DOHH2 (cell line): ENCODE data around the gene PDE11A.
"Not testable (repeated sequence)": the region's sequence is repeated elsewhere in the genome, so short reads cannot be mapped to it uniquely, and the experiment has no call there.

Source experiments
- H3F3A ChIP-seq: fragments of 200-600 bp; sonication (generic), shearing (Covaris generic); 2 replicates; pipeline ENCODE4 v1.6.0; 2016; ENCODE audit warnings: antibody characterized with exemption, mild to moderate bottlenecking; ENCODE audit not compliant: control insufficient read depth, insufficient read depth
- H3K27ac ChIP-seq: fragments of 200-600 bp; sonication (generic); 2 replicates; pipeline ENCODE4 v1.5.1; 2014; ENCODE audit warnings: low read depth, mild to moderate bottlenecking, low read length, moderate library complexity
- H3K27me3 ChIP-seq: fragments of 200-600 bp; sonication (generic); 2 replicates; pipeline ENCODE4 v1.6.1; 2014; ENCODE audit warnings: mild to moderate bottlenecking, low read length, mixed read lengths; ENCODE audit not compliant: control insufficient read depth
- H3K36me3 ChIP-seq: fragments of 200-600 bp; sonication (generic); 2 replicates; pipeline ENCODE4 v1.6.1; 2014; ENCODE audit warnings: mild to moderate bottlenecking, low read length, moderate library complexity, mixed read lengths; ENCODE audit not compliant: control insufficient read depth
- H3K4me1 ChIP-seq: fragments of 200-600 bp; sonication (generic); 2 replicates; pipeline ENCODE4 v1.6.1; 2014; ENCODE audit warnings: mild to moderate bottlenecking, low read length, mixed read lengths; ENCODE audit not compliant: control insufficient read depth
- H3K4me2 ChIP-seq: fragments of 200-600 bp; sonication (generic); 2 replicates; pipeline ENCODE4 v1.6.0; 2014; ENCODE audit warnings: mild to moderate bottlenecking, low read length, moderate library complexity
- H3K4me3 ChIP-seq: fragments of 200-600 bp; sonication (generic); 2 replicates; pipeline ENCODE4 v1.5.1; 2014; ENCODE audit warnings: mild to moderate bottlenecking, low read length, mixed read lengths
- H3K79me2 ChIP-seq: fragments of 200-600 bp; sonication (generic); 2 replicates; pipeline ENCODE4 v1.6.1; 2014; ENCODE audit warnings: mild to moderate bottlenecking, low read length, mixed read lengths; ENCODE audit not compliant: control insufficient read depth
- H3K9me2 ChIP-seq: fragments of 200-600 bp; sonication (generic); replicated peaks from 2 replicates; pipeline ENCODE4 v1.6.1; 2014; ENCODE audit warnings: mild to moderate bottlenecking, low read length, mixed read lengths; ENCODE audit not compliant: control insufficient read depth
- H3K9me3 ChIP-seq: fragments of 200-600 bp; sonication (generic); 2 replicates; pipeline ENCODE4 v1.6.1; 2014; ENCODE audit warnings: antibody characterized with exemption, low read length, mixed read lengths; ENCODE audit not compliant: control insufficient read depth, insufficient read depth
- H4K20me1 ChIP-seq: fragments of 200-600 bp; sonication (generic); 2 replicates; pipeline ENCODE4 v1.6.0; 2014; ENCODE audit warnings: low read depth, mild to moderate bottlenecking, antibody characterized with exemption, low read length, moderate library complexity; ENCODE audit not compliant: control insufficient read depth, insufficient read depth
- EZH2phosphoT487 ChIP-seq: fragments of 200-600 bp; sonication (generic); IDR thresholded peaks from 2 replicates; pipeline ENCODE4 v1.6.1; 2017; ENCODE audit warnings: borderline replicate concordance, mild to moderate bottlenecking, antibody characterized with exemption, low read length, moderate library complexity, mixed read lengths
- TF ChIP-seq, protein P1 (sequence below): fragments of 200-600 bp; sonication (generic); IDR thresholded peaks from one replicate; pipeline ENCODE4 v1.5.1; 2014; ENCODE audit warnings: antibody characterized with exemption, mild to moderate bottlenecking, low read depth, low read length; ENCODE audit not compliant: poor library complexity, severe bottlenecking

The PDE11A gene

DNA sequence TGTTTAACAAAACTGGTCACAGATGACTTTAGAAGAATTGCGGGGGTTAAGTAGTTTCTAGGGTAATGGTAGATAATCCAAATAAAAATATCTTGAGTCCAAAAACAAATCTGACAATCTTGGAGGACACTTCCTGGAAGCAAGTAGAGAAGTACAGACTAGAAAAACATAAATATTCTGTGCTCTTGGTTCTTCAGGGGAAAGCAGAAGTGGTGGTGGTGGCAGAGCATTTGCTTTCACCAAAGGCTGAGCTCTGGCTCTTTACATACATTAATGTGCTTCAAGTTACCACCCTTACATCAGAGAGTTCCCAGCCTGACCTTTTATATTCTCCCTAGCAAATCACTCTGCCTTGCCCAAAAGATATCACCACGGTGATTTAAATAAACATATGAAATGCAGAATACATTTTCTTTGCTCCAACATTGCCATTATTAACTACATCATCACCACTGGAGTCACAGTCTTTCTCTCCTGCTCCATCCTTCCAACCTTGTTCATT is 15.3 kb downstream of the PDE11A start:
- Histone ChIP-seq H3K36me3 (no peaks in the 10 kb centered on the region), H3F3A (no peaks in the 10 kb centered on the region), H3K27ac (no peak overlapping the region), H3K27me3 (no peaks in the 10 kb centered on the region), H3K79me2 (no peaks in the 10 kb centered on the region), H3K9me3 (no peaks in the 10 kb centered on the region), H3K9me2 (no peaks in the 10 kb centered on the region), H3K4me2 (no peak overlapping the region), H3K4me3 (no peak overlapping the region), H3K4me1 (no peaks in the 10 kb centered on the region), H4K20me1 (no peaks in the 10 kb centered on the region)
- no peak for TF ChIP-seq EZH2phosphoT487
- TF ChIP-seq, protein P1, sequence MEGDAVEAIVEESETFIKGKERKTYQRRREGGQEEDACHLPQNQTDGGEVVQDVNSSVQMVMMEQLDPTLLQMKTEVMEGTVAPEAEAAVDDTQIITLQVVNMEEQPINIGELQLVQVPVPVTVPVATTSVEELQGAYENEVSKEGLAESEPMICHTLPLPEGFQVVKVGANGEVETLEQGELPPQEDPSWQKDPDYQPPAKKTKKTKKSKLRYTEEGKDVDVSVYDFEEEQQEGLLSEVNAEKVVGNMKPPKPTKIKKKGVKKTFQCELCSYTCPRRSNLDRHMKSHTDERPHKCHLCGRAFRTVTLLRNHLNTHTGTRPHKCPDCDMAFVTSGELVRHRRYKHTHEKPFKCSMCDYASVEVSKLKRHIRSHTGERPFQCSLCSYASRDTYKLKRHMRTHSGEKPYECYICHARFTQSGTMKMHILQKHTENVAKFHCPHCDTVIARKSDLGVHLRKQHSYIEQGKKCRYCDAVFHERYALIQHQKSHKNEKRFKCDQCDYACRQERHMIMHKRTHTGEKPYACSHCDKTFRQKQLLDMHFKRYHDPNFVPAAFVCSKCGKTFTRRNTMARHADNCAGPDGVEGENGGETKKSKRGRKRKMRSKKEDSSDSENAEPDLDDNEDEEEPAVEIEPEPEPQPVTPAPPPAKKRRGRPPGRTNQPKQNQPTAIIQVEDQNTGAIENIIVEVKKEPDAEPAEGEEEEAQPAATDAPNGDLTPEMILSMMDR, result no peak

GRCh38 chr2:178056345-178056744 is 16.2 kb downstream of the PDE11A start:
- no peak overlapping the region for H3K4me3 ChIP-seq
- H3K9me2 ChIP-seq, result no peaks in the 10 kb centered on the region
- H3K27me3 ChIP-seq, result no peaks in the 10 kb centered on the region
- no peaks in the 10 kb centered on the region for H3F3A ChIP-seq
- no peak overlapping the region for H3K4me2 ChIP-seq
- H4K20me1 ChIP-seq, result no peaks in the 10 kb centered on the region
- H3K4me1 ChIP-seq, result no peaks in the 10 kb centered on the region
- H3K79me2 ChIP-seq, result no peaks in the 10 kb centered on the region
- H3K9me3 ChIP-seq, result no peaks in the 10 kb centered on the region
- no peaks in the 10 kb centered on the region for H3K36me3 ChIP-seq
- no peak overlapping the region for H3K27ac ChIP-seq
- TF ChIP-seq, protein P1, result no peak
- TF ChIP-seq EZH2phosphoT487, result no peak

- H3F3A ChIP-seq, H3K4me3 ChIP-seq, H3K27ac ChIP-seq, H3K36me3 ChIP-seq, H3K9me3 ChIP-seq, H3K27me3 ChIP-seq, H3K4me2 ChIP-seq, H3K4me1 ChIP-seq, H3K9me2 ChIP-seq, H3K79me2 ChIP-seq, H4K20me1 ChIP-seq: not testable (repeated sequence)
Observed at GRCh38 chr2:178051257-178051656, 21.3 kb downstream of the PDE11A start.

- TF ChIP-seq, protein P1, result no peak
- TF ChIP-seq EZH2phosphoT487, result no peak
- H3K4me2 ChIP-seq, result no peak overlapping the region
- no peaks in the 10 kb centered on the region for H3K9me2 ChIP-seq
- H3K79me2 ChIP-seq, result no peaks in the 10 kb centered on the region
- H3K27ac ChIP-seq, result no peak overlapping the region
- H3K4me1 ChIP-seq, result no peaks in the 10 kb centered on the region
- H3K27me3 ChIP-seq, result no peaks in the 10 kb centered on the region
- no peaks in the 10 kb centered on the region for H3K9me3 ChIP-seq
- H3F3A ChIP-seq, result no peaks in the 10 kb centered on the region
- no peak overlapping the region for H3K4me3 ChIP-seq
- H4K20me1 ChIP-seq, result no peaks in the 10 kb centered on the region
- H3K36me3 ChIP-seq, result no peaks in the 10 kb centered on the region
Observed at GRCh38 chr2:178047391-178047790, 25.2 kb downstream of the PDE11A start.
